Measurements from ENCODE around the gene MSI1.

Gene MSI1

DNA sequence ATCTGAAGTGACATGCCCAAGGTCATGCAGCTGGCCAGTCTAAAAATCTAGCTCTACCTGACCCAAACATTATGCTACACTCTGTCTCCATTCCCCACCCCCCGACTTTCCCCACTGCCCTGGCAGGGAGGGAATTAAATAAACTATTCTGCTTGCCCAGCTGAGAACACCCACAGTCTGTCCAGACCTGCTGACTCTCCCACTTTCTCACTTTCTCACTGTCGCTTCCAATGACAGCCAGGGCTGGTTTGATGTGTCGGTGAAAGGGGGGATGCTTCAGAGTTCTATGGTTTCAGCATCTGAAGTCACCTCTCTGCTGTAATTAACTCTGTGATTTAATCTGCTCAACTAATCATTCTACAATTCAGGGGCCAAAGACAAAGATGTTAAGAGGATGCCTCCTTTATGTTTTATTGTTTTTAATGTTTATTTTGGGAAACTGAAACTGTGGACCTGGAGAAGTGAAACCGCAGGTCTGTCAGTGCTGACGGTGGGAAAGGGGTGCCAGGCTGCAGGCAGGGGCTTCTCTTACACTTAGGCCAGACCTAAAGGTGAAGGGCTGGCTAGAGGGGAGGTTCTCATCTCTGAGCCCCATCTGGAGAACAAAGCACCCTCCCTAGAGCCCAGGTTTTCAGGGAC, 8.1 kb upstream of the MSI1 start:
- DNase-seq: no peak

DNA sequence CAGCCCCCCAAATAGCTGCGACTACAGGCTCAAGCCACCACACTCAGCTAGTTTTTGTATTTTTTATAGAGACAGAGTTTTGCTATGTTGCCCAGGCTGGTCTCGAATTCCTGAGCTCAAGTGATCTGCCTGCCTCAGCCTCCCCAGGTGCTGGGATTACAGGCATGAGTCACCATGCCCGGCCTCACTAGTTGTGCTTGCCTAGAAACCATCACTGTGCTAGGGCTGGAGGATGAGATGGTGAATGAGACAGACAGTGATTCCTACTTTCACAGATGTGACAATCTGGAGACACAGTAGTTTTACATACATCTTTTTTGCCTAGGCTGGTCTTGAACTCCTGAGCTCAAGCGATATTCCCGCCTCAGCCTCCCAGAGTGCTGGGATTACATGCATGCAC, 7.5 kb upstream of the MSI1 start:
- no peak for DNase-seq

DNA sequence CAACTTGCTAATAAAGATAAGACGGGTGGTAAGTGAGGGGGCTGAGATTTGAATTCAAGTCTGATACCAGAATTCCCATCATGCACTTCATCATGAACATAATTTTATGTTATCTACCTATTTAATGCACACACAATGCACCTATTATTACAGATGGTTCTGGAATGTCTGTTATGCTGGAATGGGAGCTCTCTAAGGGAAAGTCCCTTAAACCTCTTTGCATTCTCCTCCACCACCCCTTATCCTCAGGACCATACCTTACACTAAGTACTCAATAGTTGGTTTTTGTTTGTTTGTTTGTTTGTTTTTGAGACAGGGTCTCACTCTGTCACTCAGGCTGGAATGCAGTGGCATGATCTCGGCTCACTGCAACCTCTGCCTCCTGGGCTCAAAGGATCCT, 7.0 kb upstream of the MSI1 start:
- no peak for DNase-seq

DNA sequence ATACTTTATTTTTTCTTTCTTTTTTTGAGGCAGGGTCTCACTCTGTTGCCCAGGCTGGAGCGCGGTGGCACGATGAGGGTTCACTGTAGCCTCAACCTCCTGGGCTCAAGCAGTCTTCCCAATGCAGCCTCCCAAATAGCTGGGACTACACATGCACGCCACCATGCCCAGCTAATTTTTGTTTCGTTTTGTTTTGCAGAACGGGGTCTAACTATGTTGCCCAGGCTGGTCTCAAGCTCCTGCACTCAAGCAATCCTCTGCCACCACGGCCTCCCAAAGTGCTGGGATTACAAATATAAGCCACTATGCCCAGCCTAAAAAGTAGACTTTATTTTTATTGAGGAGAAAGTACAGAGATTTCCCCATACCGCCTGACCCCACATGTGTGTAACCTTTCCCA, 4.7 kb upstream of the MSI1 start:
- no peak for DNase-seq

DNA sequence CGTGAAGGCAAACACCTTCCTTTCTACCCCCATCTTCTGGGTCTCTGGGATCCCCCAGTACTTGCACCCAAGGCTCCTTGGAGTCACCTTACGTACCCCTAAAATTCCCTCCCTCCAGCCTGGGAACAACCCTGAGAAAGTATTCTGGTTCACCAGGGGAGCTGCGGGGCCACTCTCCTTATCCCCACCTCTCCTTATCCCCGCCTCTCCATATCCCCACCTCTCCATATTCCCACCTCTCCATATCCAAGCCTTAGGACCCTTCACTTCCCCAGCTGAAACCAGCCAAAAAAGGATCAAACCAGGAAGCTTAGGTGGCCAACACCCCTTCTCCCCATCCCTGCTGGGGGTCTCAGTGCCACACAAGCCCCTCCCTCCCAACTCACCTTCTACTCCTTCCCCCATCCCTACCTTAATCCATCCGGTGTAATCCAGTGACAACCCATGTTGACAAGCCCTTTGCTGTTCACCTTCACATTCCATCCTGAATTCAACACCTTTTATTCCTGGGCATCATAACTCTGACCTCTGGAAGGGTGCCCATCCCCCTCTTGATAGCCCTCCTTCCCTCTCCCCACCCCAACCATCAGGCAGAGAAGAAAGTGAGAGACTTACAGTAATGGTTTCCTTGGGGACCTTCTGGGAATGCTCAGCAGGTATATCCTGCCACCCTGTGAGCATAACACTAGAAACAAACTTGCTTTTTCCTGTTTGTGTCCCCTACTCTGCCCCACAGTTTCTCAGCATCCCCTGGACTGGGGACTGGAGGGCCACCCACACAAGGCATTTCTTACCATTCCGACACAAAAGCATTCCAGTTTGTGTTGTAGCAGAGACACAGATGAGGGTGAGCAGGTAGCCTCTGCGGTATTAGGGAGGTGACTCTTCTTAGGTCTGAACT, 1.6 kb upstream of the MSI1 start:
- no peak for DNase-seq

DNA sequence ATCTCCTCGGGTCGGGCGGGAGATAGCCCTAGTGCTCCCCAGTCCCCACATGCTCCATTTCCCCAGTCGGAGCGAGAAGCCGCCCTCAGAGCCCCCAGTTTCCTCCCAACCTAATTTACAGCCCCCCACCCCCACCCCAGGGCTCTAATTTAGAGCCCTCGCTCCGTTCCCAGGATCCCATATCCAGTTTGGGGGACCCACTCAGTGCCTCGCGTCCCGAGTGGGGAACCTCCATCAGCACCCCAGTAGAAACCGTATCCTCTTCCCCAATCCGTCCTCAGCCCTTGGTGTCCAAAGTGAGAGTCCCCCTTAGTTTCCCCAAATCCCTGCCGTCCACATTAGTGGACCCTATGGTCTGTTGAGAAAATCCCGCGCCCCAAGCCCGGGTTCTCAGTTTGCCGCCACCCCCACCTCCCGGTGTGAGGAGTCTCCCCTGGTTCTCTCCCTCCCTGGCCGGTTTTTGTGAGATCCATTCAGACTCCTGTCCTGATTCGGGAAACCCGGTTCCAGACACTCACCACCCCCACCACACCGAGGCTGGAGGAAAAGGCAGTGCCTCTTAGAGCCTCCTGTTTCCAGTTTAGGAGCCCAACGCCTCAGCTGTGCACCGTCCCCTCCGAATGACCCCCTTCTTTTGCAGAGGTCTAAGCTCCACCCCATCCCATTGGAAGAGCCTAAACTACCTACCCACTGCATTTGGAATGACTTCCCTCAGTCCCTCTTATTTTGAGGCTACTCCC, 809 bp upstream of the MSI1 start:
- DNase-seq: no peak

DNA sequence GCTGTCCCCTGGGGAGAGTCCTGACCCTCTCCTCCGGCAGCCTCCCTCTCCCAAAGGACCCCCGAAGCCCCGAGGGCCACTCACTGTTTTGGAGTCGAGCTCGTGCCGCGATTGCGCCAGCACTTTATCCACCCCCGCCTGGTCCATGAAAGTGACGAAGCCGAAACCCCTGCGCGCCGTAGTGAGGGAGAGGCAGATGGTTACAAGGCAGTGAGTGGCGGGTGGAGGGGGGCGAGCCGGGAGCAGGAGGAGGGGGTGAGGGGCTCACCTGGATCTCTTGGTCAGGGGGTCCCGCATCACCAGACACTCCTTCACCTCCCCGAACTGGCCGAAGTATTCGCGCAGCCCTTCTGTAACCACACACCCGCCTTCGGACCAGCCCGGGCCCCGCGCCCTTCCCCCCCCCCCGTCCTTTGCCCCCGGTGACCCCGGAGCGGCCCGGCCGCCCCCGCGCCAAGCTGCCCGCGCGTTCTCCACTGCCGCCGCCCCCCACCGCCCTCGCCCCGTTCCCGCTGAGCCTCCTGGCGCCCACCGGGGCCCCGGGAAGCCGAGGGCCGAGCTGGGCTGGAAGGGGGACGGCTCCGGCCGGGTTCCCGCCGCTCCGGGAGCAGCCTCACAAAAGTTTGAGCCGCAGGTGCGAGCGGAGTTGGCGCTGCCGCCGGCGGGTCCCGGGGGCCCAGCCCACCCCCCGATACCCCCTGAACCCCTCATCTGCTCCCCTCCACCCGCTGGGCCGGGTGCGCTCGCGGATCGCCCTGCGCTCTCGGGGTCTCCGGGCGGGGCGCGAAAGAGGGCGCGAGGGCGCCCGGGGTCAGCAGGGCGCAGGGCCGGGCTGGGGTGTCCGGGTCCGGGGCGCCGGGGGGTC, 808 bp downstream of the MSI1 start:
- DNase-seq: no peak

DNA sequence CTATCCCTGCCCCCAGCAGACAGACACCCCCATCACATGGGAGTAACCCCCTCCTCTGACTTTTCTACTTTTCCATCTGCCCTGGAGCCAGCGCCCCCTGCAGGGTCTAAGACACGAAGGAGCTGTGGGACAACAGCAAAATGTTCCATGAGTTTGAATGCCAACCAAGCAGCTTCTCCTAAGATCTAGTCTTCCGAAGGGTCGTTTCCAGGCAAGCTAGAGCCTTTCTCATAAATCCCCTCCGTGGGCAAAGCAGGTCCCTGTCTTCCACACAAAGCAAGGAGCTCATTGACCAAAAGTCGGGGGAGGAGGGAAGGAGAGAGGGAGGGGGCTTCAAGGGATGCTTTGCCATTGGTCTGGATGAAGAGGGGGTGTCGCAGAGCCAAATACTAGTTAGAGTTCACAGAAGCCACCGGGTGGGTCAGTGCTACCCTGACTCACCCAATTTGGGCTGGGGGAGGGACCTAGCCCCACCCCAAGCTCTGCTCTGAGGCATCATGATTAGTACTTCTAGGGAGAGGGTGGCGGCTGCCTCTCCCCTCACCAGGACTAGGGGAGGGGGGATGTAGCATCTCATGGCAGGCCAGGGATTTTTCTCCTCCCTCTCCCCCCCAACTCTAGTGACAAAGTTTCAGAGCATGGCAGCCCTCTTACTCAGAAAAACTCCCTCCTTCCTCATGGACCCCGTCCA, 1.6 kb downstream of the MSI1 start:
- no peak for DNase-seq

DNA sequence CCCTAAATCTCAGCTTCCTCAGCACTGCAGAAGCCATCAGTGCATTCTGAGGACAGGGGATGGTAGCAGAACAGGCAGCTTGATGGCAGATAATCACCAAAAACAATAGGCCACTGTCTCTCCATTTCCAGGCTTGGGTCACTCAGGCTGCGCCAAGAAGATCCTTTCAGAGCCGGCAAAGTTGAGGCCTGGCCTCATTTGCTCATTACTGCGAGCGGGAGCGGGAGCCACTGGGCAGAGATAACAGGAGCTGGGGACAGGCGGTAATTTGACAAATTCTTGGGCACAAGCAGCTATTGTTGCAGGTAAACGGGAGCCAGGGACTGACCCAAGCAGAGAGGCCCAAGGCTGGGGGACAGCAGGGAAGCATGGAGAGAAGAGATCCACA, 2.1 kb downstream of the MSI1 start:
- DNase-seq: no peak

DNA sequence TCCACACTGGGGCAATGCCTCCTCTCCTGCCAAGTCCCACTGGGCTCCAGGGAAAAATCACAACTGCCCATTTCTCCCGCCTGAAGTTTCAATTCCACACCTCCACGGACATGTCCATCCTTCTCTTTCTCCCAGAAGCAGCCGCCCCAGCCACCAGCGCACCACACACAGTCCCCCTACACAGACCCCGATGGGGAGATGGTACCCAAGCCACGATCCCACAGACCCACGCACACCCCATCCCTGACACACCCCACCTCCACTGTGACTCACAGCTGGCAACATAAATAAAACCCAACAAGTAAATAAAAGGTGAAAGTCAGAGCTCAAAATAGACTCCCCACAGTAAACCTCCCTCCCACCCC, 2.6 kb downstream of the MSI1 start:
- no peak for DNase-seq

DNA sequence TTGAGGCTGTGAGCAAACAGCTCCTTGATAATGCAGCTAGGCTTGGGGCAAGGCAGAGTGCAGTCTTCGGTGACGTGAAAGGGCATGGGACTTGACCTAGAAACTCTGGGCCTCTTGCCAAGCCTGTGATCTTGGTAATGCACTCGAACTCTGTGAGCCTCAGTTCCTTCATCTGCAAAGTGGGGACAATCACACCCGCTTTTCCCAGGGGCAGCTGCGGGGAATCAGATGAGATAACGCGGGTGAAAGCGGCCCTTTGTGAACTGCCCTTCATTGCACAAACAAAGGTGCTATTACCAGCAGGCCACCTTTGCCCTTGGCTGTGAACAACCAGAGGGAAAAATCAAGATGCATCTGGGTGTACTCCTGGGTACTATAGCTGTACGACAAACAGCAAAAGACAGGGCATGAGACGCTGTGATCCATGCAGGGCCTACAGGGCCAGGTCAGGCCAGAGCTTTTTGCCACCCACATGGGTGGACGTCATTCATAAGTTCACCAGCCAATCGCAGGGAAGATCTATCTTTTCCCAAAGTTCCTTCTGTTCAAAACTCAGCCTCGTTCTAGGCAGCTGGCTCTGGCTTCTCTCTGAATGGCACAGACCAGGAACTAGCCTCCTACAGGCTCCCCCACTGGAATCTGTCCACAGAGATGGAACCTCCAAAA, 3.2 kb downstream of the MSI1 start:
- no peak for DNase-seq

DNA sequence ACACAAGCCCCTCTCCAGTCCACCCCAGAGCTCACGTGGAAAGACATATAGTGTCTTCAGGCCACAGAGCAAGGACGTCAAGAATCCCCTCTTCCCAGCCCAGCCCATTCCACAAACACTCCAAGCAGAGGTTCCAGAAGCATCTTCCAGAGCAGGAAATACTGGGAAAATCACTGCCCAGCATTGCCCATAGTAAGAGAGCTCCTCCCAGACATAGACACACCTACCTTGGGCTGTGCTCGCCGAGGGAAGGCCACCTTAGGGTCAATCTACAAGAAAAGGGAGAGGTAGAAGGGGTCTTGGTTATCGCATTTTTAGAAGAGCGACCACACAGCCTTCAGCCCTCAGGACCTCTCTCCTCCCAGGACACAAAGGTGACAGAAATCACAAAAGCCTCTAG, 4.5 kb downstream of the MSI1 start:
- DNase-seq: no peak

DNA sequence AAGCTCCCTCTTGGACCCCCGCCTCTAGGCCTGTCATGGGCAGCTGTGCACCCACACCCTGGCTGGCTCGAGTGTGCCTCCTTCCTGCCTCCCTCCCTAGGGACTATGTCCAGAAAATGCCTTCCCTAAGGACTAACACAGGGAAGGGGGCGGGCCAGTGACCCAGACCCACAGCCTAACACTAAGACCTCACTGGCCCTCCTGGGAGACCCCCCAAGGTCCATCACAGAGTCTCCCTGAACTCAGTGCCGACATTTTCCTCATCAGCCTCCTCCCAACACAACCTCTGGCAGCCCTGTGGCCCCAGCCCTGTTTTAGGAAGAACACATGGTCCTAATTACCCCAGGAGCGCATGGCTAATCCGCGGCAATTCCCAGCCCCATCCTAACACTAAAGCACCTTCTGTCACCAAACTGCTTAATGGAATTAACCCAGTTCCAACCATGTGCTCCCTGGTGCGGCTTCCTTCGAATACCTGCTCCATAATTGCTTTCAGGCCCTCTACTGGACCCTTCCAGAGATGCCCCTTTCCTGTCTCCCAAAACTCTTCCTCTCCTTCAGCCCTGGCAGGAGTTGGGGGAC, 5.6 kb downstream of the MSI1 start:
- DNase-seq: no peak

DNA sequence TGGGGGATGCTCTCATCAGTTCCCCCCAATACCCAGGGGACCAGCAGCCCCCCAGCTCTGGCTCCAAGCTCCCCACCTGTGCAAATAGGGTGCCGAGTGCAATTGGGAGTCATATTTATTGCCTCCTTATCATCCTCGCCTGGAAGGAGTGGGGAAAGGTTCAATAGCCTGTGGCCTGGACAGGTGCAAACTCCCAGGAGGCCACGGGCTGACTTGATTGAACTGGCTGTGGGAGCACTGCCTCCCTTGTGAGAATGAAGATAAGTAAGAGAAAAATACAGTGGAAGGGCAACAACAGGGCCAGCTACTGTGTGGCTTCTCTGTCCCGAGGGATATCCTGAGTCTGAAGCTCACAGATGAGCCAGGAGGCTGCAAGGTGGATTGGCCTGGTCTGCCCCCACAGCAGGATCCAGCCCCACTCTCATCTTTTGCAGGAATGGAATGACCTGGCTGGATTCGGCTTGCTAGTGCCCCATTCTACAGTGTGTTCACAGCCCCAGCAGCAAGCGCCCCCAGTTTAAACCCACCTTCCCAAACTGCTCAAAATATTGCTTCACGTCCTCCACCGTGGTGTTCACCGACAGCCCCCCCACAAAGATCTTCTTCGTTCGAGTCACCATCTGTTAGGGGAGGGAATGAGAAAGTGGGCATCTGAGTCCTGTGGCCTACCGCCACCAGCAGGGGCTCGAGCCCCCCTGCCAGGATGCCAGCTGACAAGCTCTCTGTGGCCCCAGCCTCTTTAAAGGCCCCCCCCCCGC, 6.3 kb downstream of the MSI1 start:
- no peak for DNase-seq

DNA sequence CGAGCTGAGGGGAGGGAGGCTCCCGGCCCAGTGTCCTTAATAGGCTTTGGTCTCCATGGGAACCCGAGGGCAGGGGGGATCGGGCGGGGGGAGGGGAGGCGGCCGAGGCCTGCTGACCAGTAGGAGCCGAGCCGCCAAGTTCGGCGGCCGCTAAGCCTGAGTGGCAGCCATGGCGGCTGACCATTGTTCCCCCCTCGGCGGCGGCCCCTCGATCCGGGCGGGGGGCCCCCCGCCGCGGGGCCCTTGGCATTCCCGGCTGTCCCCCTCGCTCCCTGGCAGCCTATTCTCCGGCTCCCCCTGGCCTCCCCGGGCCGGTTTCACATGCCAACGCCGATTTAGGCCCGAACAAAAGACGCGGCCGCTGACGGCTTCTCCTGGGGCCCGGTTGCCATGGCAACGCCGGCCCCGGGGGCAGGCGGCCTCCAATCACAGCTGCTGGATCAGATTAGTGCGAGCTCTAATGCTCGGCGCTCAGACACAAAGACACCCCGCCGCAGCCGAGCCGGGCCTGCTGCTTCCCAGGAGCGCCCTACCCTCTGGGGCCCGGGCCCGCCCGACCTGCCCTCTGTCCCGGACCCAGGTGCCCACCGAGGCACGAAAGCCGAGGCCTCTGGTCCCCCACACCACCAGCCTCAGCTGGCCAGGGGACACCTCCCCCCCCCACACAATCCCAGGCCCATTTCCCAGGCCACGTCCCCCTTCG, 7.3 kb downstream of the MSI1 start:
- peak; percentile 7 for DNase-seq

DNA sequence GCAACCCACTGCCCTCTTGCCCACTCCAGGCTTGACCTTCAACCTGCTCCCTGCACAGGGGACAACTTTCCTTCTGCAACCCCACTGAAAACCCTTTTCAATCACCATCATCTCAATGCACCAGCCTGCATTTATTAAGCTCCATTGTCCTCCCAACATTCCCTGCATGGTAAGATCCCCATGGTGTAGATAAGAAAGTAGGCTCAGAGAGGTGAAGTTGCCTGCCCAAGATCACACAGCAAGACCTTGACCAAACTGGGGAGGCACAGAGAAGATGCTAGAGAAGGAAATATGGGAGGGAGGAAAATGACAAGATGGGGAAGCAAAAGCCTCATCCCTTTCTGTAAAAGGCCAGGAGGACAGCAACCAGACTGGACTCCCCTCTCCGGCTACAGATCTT, 9.8 kb downstream of the MSI1 start:
- no peak for DNase-seq

DNA sequence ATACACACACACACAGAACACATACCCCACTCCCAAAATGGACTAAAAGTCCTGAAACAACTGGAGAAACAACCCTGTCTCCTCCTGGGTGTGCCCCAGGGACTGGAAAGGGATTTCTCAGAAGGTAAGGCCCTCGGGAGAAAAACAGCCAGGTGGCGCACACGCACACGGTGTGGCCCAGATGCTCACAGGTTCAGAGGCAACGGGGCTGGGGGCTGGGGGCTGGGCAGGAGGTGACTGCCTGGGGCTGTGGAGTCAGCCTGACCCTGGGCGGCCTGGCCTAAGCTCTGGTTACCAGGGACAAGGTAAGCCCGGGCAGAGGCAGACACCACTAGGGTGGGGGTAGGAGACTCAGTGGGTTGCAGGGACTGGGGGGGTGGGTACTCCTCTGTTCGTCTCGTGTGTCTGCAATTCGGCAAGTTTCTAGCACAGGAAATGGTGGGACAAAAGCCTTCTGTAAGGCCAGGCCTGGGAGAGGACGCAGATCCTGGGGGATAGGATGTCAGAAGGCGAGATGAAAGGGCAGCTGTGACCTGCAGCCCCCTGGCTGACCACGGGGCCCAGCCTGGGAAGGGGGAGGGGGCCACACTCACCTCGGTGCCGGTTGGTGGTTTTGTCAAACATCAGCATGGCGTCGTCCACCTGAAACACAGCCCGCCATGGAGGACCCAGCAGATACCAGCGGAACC, 10.4 kb downstream of the MSI1 start:
- DNase-seq: no peak

DNA sequence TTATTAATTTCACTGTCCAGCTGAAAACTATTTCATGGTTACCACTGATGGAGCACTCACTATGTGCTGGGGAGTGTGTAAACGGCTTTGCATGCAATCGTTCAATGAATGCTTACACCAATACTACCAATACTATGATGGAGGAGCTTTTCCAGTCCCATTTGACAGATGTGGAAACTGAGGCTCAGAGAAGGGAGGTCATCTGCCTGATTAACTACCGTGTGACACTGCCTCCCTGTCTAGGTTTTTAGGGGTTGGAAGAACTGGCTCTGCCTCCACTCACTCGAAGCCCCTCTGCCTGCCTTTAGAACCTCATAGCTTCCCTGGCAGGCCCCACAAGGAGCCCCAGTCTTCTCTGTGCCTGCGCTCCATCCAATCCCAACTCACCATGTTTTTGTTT, 11.9 kb downstream of the MSI1 start:
- no peak for DNase-seq

DNA sequence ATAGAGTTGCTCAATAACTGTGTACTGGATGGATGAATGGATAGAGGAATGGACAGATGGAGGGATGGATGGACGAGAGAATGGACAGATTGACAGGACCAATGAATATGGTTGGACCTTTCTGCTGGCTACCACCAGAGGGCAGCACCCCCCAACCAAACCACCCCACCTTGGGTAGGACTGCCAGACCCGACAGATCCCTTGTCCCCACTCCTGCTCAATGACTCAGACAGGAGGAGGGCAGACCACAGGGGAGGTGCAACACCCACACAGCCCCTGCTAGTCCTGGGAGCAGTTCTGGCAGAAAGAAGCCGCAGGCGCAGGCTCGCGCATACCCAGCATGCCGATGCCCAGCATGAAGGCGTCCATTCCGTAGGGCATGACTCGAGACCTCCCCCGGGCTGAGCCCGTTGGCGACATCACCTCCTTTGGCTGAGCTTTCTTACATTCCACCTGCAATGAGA, 12.4 kb downstream of the MSI1 start:
- DNase-seq: peak; percentile 67
